ENCODE measurements around the gene RAMP3.
"Not testable (repeated sequence)": the region's sequence is repeated elsewhere in the genome, so short reads cannot be mapped to it uniquely, and the experiment has no call there.

The RAMP3 gene

DNA sequence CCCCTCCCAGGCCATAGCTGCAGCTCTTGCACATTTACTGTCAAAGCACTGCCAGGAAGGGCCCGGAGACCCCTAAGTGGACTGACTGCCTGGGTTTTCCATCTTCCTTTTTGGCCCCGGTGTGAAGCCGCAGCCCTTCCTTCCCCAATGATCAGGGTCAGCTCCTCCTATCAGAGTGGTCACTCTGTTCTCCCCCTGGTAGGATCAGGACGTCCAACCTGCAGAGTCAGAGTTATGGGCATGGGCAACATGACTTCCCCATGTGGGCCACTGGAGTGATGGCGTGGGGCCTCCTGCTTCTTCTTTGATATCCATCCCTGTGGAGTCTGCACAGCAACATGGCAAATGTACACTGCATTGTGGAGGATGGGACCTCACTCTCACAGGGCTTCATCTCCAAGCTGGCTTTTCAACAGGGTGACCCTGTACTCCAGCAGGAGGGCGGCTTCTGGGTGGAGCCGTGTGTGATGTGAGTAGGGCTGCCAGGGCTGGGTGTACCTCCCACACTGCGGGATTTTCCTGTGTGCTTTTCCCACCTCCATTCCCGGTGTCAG, 6.4 kb upstream of the RAMP3 start:
- TF ChIP-seq, protein P1, sequence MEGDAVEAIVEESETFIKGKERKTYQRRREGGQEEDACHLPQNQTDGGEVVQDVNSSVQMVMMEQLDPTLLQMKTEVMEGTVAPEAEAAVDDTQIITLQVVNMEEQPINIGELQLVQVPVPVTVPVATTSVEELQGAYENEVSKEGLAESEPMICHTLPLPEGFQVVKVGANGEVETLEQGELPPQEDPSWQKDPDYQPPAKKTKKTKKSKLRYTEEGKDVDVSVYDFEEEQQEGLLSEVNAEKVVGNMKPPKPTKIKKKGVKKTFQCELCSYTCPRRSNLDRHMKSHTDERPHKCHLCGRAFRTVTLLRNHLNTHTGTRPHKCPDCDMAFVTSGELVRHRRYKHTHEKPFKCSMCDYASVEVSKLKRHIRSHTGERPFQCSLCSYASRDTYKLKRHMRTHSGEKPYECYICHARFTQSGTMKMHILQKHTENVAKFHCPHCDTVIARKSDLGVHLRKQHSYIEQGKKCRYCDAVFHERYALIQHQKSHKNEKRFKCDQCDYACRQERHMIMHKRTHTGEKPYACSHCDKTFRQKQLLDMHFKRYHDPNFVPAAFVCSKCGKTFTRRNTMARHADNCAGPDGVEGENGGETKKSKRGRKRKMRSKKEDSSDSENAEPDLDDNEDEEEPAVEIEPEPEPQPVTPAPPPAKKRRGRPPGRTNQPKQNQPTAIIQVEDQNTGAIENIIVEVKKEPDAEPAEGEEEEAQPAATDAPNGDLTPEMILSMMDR (IDR thresholded peaks at IDR 0.05; ENCODE audit: low read depth, low read length) = no peak
- H3K4me3 ChIP-seq (ENCODE audit: low read depth, low read length) = no peak overlapping the region

DNA sequence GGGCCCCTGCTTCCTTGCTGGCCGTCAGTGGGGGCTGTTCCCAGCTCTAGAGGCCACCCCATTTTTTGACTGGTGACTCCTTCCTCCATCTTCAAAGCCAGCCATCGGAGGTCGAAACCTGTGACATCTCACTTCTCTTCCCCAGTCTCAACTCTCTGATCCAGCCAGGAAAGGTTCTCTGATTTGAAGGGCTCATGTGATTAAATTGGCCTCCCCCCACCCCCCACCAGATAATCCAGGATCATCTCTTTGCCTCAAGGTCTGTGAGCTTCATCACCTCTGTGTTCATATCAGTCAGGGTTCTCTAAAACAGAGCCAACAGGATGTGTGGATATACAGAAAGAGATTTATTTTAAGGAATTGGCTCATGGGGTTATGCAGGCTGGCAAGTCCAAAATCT, 5.6 kb upstream of the RAMP3 start:
- no peak overlapping the region for H3K4me3 ChIP-seq (ENCODE audit: low read depth, low read length)
- TF ChIP-seq, protein P1 (IDR thresholded peaks at IDR 0.05; ENCODE audit: low read depth, low read length) = no peak

DNA sequence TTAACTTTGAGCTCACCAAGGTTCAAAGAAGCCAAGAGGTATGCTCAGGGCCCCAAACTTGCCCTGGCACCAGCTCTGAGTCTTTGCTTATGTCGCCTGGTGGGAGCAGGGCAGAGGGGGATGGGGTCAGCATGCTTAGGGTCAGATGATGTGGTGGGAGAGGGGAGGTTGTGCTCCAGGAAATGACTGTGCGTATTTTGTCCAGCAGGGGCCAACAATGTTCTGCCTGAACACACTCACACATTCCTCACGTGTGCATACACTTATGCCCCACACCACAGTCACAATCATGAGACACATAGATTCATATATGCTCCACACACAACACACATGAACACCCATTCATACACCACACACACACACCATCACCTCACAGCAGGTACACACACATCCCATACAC, 4.4 kb upstream of the RAMP3 start:
- H3K4me3 ChIP-seq (ENCODE audit: low read depth, low read length) = no peak overlapping the region
- TF ChIP-seq, protein P1 (IDR thresholded peaks at IDR 0.05; ENCODE audit: low read depth, low read length) = no peak

DNA sequence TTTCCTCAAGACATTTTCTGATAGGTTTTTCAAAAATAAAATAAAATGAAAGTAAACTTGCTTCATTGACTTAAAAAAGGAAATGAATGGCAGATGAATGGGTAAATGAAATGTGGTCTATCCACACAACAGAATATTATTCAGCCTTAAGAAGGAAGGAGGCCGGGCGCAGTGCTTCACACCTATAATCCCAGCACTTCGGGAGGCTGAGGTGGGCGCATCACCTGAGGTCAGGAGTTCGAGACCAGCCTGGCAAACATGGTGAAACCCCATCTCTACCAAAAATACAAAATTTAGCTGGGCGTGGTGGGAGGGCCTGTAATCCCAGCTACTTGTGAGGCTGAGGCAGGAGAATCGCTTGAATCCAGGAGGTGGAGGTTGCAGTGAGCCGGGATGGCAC, 3.7 kb upstream of the RAMP3 start:
- H3K4me3 ChIP-seq (ENCODE audit: low read depth, low read length) = not testable (repeated sequence)

DNA sequence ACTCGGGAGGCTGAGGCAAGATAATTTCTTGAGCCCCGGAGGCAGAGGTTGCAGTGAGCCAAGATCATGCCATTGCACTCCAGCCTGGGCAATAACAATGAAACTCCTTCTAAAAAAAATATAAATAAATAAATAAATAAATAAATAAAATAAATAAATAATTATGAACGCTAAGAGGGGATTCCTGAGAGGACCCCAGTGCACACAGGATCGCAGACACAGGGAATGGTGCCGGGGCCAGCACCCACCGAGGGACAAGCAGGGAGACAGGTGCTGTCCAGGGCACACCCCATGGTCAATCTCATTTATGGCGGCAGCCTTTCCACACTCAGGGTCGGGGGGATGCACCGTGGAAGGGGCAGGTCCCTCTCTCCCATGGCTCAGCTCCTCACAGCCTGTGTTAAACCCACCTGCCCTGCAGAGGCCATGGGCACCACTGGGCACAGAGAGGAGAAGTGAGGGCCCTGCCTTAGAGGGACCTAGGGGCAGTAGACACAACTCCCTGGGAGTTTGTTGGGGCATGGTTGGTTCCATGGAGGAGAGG, 2.2 kb upstream of the RAMP3 start:
- H3K4me3 ChIP-seq (ENCODE audit: low read depth, low read length) = no peak overlapping the region
- TF ChIP-seq, protein P1 (IDR thresholded peaks at IDR 0.05; ENCODE audit: low read depth, low read length) = no peak

DNA sequence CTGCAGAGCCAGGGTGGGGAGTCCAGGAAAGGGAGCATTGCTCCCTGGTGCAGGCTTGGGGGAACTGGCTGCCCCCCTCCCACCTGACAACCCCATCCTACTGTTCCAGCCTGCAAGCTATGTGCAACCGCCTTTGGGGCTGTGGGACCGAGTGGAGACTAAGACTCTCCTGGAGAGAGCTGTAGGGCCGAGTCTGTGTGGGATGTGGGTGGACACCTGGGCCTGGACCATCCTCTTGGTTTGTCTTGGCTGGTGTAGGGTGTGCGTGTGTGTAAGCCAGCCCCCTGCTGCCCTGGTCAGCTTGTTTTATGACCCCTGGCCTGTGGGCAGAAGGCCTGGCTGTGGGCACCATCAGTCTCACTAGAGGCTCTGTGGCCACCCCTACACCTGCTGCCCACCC, 1.6 kb upstream of the RAMP3 start:
- TF ChIP-seq, protein P1 (IDR thresholded peaks at IDR 0.05; ENCODE audit: low read depth, low read length) = no peak
- no peak overlapping the region for H3K4me3 ChIP-seq (ENCODE audit: low read depth, low read length)

DNA sequence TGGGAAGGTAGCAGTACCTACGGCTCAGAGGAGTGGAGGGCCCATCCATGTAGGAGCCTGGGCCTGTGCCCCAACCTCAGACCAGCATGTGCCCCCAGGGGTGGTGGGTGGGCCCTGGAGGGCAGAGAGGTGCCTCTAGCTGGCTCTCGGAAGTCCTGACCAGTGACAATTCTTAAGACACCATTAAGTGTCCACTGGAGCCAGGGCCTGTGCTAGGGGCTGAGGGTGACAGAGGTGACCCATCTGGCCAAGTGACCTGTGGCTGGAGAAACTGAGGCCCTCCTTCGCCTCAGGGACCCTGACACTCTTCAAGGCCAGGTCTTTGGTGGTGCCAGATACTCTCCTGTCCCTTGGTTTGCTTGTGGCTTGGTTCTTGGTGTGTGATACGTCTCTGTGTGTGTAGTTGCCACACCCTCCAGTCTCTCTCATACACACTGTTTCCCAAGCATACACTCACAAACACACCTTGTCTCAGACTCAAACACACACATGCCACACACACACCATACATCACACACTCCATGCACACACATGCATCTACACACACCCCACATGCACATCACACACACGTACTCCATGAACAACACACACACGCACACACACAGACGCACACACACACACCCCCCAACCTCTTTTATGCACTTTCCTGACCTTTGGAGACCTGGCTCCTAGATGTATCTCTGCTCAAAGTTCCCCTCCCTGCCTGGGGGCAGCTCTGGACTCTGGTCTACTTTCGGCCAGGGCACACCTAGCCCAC, 897 bp upstream of the RAMP3 start:
- TF ChIP-seq, protein P1 (IDR thresholded peaks at IDR 0.05; ENCODE audit: low read depth, low read length) = no peak
- H3K4me3 ChIP-seq (ENCODE audit: low read depth, low read length) = no peak overlapping the region
